HG02943 (cell line): ENCODE measurements around the gene GREB1L.

Source experiments
- ATAC-seq: cut with Tn5 transposase; IDR thresholded peaks from one replicate; pipeline ENCODE4 v1.9.1; 2021; ENCODE audit warnings: mild to moderate bottlenecking, low read depth, moderate library complexity; ENCODE audit not compliant: unreplicated experiment

GREB1L gene

DNA sequence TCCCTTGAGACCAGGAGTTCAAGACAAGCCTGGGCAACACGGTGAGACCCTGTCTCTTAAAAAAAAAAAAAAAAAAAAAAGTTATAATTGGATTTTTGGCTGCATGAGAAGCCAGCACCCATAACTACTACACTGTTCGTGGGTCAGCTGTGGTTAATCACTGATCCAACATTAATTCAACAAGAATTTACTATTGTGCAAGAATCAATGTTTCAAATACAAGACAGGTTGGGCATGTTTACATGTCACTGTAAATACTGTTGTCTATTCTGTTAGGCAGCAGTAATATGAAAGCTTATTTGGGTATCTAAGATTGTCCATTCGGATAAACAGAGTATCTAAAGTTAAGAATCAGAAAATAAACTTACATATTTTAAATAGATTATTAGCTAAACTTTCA is 296.2 kb downstream of the GREB1L start:
- no peak for ATAC-seq

DNA sequence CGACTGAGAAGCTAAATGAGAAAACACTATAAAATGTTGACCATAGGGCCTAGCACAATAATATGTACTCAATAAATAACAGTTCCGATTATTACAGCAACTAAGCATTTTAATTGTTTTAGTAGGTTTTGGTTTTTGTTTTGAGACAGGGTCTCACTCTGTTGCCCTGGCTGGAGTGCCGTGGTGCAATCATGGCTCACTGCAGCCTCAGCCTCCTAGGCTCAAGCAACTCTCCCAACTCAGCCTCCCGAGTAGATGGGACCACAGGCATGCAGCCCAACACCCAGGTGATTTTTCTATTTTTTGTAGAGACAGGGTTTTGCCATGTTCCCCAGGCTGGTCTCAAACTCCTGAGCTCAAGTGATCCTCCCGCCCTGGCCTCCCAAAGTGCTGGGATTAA is 304.4 kb downstream of the GREB1L start:
- ATAC-seq = no peak

DNA sequence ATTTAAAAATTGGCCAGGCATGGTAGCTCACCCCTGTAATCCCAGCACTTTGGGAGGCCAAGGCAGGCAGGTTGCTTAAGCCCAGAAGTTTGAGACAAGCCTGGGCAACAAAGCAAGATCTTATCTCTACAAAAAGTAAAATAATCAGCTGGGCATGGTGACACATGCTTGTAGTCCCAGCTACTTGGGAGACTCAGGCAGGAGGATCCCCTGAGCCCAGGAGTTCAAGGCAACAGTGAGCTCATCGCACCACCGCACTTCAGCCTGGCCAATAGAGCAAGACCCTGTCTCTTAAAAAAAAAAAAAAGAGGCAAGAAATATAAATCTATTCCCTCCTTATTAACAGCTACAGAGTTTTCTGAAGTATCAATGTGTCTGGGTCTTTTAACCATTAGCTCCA is 306.6 kb downstream of the GREB1L start:
- ATAC-seq = no peak

GRCh38 chr18:21550510-21550970 is 308.5 kb downstream of the GREB1L start:
- no peak for ATAC-seq

GRCh38 chr18:21557607-21558253 is 315.7 kb downstream of the GREB1L start:
- ATAC-seq = no peak

DNA sequence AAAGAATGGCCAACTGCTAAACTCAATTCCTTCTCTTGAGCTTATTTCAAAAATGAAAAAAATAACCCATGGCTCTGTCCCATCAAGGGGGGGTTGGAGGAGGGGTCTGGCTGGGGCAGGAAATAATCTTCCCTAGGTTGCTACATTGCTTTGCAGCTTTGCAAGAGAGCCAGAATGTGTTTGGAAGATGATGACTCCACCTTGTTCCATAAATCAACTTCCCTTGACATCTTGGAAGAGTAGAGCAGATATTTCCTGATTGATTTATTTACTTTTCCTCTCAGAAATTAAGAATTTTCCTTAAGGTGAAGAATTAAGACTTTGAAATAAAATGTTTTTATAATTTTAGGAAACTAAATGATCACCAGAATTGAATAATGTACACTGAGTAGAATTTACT is 317.2 kb downstream of the GREB1L start:
- ATAC-seq = no peak

DNA sequence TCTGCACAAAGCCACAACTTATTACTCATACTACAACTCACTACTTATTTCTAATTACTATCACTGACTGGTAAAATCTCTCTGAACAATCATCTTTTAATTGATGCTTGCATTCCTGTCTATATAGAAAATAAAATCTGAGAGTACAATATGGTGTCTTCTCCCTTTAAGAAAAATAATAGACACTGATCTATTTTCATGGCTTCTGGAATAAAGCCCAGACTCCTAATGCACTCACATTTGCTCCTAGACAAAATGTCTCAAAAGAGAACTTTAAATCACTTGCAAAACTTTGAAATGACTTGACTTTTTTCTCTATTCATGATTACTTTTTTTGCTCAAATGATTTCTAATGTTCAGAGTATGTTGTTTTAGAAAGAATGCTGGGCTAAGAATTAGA is 329.7 kb downstream of the GREB1L start:
- ATAC-seq = no peak
